Smooth muscle cell of the coronary artery (primary cell): ENCODE results near the gene PAGE4. TPM values are rescaled to one million over a fixed set of nuclear protein-coding genes. Genes with fewer than 3 reads are reported as not detected.

Experiments used
- total RNA-seq: library from RNA; depleted of rRNA; stranded (reverse); fragments of >200 nt; gene quantifications from 2 replicates; pipeline ENCODE4 v1.2.3, GENCODE V29; 2014; ENCODE audit warnings: low replicate concordance

Gene PAGE4, protein sequence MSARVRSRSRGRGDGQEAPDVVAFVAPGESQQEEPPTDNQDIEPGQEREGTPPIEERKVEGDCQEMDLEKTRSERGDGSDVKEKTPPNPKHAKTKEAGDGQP
- total RNA-seq, result not detected in 2 replicates

DNA sequence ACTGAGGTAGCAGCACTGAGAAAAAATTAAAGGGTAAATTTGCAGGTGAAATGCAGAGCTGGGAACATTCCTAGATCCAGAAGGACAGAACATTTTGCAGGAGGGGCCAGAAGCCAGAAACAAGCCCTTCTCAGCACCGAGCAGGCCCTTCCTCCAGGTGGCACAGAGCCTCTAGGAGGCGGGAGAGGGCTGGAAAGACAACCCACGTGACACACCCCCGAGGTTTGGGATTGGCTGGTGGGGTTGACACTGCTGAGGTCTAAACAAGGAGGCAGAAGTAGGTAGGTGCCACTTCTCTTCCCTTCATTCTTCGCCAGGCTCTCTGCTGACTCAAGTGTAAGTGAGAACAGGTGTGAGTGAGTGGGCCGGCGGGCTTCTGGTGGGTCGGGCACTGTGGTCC is at the start of gene PAGE4:
Gene PAGE4, plus strand, starts transcription at position 288 of the 400 bp plus-strand sequence. CDS start 1,126 bp downstream, outside the sequence.

DNA sequence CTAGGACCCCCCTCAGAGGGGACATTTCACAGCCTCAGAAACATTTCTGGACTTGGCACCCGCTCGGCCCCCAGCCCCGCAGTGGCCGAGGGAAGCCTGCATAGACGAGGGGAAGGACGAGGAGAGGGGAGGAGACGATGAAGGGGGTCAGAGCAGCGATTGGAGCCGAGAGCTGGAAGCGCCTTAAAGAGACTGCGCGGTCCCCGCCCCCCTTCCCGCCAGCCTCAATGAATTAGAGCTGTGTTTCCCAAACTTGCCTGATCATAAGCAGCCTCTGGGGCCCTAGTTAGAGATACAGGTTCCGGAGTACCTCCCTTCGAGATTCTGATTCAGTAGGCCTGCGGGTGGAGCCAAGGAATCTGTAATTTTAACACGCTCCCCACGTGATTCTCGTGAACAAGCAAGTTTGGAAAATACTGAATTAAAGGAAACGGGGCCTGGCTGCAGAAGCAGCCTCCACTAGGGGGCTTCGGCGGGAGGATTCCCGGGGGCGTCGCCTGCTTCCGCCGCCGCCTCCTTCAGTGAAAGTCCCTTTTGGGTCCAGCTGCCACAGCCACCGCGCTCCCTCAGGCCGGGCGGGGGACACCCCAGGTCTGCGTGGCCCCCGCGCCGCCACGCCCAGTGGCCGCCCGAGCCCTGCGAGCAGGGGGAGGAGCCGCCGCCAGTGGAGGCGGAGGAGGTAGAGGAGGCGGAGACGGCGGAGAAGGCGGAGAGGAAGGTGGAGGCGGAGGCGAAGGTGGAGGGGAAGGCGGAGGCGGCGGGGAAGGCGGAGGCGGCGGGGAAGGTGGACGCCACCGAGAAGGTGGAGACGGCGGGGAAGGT is 49.9 kb downstream of the PAGE4 start, which contains the start of gene USP27X:
Gene USP27X, plus strand, starts transcription at position 651 of the 822 bp plus-strand sequence. CDS start 824 bp downstream, outside the sequence.

Other genes with a start within 250 kb of the PAGE4 start
- not detected in 2 replicates for gene GAGE12H, start 249.4 kb upstream of the PAGE4 start, total RNA-seq
- gene GAGE2A, start 239.8 kb upstream of the PAGE4 start, total RNA-seq, result not detected in 2 replicates
- gene GAGE1, start 230.3 kb upstream of the PAGE4 start, total RNA-seq, result not detected in 2 replicates
- gene PAGE1, start 133.3 kb upstream of the PAGE4 start, total RNA-seq, result not detected in 2 replicates
- 2.9 and 3.9 TPM in 2 replicates for gene USP27X, start 50.2 kb downstream of the PAGE4 start, total RNA-seq
- 6.0 and 10.8 TPM in 2 replicates for gene CLCN5, start 93.3 kb downstream of the PAGE4 start, total RNA-seq